ENCODE data around the gene SLC51A.
"Not testable (repeated sequence)": the region's sequence is repeated elsewhere in the genome, so short reads cannot be mapped to it uniquely, and the experiment has no call there.

SLC51A gene

GRCh38 chr3:196208942-196209695, 7.2 kb upstream of the SLC51A start:
- no peak for DNase-seq (ENCODE audit: low read depth)
- no peak overlapping the region for H3K4me3 ChIP-seq (ENCODE audit: low read depth, low read length)
- TF ChIP-seq, protein P1, sequence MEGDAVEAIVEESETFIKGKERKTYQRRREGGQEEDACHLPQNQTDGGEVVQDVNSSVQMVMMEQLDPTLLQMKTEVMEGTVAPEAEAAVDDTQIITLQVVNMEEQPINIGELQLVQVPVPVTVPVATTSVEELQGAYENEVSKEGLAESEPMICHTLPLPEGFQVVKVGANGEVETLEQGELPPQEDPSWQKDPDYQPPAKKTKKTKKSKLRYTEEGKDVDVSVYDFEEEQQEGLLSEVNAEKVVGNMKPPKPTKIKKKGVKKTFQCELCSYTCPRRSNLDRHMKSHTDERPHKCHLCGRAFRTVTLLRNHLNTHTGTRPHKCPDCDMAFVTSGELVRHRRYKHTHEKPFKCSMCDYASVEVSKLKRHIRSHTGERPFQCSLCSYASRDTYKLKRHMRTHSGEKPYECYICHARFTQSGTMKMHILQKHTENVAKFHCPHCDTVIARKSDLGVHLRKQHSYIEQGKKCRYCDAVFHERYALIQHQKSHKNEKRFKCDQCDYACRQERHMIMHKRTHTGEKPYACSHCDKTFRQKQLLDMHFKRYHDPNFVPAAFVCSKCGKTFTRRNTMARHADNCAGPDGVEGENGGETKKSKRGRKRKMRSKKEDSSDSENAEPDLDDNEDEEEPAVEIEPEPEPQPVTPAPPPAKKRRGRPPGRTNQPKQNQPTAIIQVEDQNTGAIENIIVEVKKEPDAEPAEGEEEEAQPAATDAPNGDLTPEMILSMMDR (IDR thresholded peaks at IDR 0.05; ENCODE audit: insufficient read depth, low read depth, low read length, missing control alignments): no peak

- H3K4me3 ChIP-seq (ENCODE audit: low read depth, low read length); DNase-seq (ENCODE audit: low read depth): not testable (repeated sequence)
Observed at GRCh38 chr3:196209944-196210672, 6.2 kb upstream of the SLC51A start.

- TF ChIP-seq, protein P1 (IDR thresholded peaks at IDR 0.05; ENCODE audit: insufficient read depth, low read depth, low read length, missing control alignments): no peak
- no peak for DNase-seq (ENCODE audit: low read depth)
- no peak within 1 kb of the TSS for H3K4me3 ChIP-seq (ENCODE audit: low read depth, low read length)
Observed at GRCh38 chr3:196210673-196211556, 5.4 kb upstream of the SLC51A start, which contains the start of gene ZDHHC19. ZDHHC19 (minus strand) TSS chr3:196211400; CDS start chr3:196211315, 85 bp downstream.

GRCh38 chr3:196214783-196215441, 1.4 kb upstream of the SLC51A start:
- DNase-seq (ENCODE audit: low read depth): no peak
- no peak overlapping the region for H3K4me3 ChIP-seq (ENCODE audit: low read depth, low read length)

DNA sequence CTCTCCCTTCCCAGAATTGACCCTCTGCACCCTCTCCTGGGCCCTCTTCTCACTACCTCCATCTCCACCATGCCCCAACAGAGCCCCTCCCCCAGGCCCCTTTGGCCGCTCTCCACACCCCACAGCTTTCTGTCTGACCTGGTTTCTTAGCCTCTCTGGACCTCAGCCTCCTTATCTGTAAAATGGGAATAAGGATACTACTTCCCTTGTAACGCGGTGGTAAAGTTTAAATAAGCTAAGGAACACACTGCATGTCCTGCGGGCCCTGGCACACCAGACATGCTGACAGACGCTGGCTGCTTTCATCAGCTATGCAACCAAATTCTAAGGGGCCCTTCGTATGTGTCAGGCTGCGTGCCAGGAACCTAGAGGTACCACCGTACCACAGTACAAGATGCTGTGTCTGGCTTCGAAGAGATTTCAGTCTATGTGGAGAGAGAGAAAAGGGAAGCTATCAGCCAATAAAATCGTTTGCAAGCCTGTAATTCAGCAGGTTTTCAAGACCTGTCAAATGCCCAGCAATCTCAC, 777 bp upstream of the SLC51A start:
- no peak for DNase-seq (ENCODE audit: low read depth)
- TF ChIP-seq, protein P1 (IDR thresholded peaks at IDR 0.05; ENCODE audit: insufficient read depth, low read depth, low read length, missing control alignments): no peak
- H3K4me3 ChIP-seq (ENCODE audit: low read depth, low read length): no peak overlapping the region

More at GRCh38 chr3:196214783-196215441, 1.4 kb upstream of the SLC51A start:
- TF ChIP-seq, protein P1 (IDR thresholded peaks at IDR 0.05; ENCODE audit: insufficient read depth, low read depth, low read length, missing control alignments): no peak

DNA sequence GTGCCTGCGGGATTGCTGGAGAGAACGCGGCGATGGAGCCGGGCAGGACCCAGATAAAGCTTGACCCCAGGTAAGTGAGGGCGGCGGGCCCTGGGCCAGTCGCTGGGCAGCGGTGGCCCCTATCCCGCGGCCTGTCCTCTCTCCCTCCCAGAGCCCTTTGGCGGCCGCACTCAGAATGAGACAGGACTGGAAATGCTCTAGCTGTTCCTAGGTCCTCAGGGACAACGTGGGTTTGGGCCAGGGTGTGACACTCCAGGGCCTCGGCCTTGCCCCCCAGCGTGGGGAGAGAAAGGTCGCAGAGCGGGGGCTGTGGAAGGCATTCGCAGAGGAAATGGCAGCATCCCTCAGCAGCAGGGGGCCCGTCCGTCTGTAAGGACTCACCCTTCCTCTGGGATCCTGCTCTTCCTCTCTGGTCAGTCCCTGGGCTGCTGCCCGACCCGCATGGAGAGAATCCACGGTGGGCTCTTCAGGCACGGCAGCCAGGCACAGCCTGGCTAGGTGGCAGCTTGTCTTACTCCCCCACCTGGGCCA, 412 bp downstream of the SLC51A start:
- H3K4me3 ChIP-seq (ENCODE audit: low read depth, low read length): no peak overlapping the region
- TF ChIP-seq, protein P1 (IDR thresholded peaks at IDR 0.05; ENCODE audit: insufficient read depth, low read depth, low read length, missing control alignments): no peak
- DNase-seq (ENCODE audit: low read depth): no peak
